GM10266 (cell line): ENCODE results near the gene TGFB1I1.

ENCODE experiments used
- DNase-seq: peaks from one replicate; pipeline ENCODE4 v3.0.0; 2012; ENCODE audit errors: extremely low spot score
- TF ChIP-seq, protein P1 (sequence below): IDR thresholded peaks from 2 replicates; pipeline ENCODE4 v1.5.1; 2012; ENCODE audit warnings: mild to moderate bottlenecking, low read depth; ENCODE audit not compliant: control insufficient read depth, insufficient read depth; ENCODE audit errors: missing control alignments

The TGFB1I1 gene

DNA sequence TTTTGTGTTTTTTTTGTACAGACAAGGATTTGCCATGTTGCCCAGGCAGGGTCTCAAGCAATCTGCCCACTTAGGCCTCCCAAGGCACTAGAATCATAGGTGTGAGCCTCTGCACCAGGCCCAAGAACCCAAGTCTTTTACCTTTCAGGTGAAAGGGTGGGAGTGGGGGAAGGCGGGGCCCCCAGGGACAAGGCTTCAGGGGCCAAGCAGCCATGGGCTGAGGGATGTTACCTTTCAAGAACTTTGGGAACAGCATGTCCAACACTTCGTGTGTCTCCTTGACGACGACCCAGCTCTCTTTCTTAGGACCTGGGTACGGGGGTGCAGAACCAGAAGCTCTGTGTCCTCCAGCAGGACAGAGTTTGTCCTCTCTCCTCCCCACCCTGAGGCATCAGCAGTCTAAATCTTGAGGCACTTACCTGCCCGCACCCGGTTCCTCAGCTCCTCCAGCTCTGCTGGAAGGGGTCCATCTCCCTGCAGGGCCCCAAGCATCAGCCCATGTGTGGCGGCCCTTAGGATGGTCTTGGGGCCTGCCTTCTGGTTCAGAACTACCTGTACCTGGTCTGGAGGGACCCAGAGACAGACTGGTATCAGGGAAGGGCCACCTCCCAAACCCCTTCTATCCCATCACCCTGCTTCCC lies 19.9 kb downstream of the TGFB1I1 start:
- DNase-seq: no peak
- TF ChIP-seq, protein P1, sequence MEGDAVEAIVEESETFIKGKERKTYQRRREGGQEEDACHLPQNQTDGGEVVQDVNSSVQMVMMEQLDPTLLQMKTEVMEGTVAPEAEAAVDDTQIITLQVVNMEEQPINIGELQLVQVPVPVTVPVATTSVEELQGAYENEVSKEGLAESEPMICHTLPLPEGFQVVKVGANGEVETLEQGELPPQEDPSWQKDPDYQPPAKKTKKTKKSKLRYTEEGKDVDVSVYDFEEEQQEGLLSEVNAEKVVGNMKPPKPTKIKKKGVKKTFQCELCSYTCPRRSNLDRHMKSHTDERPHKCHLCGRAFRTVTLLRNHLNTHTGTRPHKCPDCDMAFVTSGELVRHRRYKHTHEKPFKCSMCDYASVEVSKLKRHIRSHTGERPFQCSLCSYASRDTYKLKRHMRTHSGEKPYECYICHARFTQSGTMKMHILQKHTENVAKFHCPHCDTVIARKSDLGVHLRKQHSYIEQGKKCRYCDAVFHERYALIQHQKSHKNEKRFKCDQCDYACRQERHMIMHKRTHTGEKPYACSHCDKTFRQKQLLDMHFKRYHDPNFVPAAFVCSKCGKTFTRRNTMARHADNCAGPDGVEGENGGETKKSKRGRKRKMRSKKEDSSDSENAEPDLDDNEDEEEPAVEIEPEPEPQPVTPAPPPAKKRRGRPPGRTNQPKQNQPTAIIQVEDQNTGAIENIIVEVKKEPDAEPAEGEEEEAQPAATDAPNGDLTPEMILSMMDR: no peak

DNA sequence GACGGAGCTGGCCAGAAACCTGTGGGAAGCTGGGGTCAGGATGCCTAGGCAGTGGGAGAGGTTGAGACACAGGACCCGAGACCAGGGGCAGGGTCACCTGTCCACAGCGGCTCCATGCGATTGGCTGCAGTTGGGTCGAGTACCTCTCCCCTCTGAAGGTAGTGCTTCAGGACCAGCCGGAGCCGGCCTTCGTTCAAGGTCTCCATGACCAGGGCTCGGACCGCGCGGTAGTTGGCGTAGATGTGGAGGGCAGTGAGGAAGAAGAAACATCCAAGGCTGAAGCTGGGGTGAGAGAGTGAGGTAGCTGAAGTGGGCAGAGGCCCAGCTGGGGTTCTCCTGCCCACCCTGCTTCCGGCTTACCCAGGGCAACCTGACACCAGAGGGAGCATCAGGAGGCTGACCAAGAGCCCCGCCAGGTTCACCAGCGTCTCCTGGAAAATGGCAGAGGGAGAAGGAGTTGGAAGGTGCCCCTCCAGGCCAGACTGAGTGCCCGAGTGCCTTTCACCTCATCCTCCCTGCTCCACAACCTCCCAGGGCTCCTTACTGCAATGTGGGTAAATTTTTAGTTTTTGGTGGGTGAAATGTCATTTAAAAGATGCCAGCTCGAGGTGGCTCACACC lies 21.7 kb downstream of the TGFB1I1 start:
- DNase-seq: no peak
- TF ChIP-seq, protein P1: no peak

DNA sequence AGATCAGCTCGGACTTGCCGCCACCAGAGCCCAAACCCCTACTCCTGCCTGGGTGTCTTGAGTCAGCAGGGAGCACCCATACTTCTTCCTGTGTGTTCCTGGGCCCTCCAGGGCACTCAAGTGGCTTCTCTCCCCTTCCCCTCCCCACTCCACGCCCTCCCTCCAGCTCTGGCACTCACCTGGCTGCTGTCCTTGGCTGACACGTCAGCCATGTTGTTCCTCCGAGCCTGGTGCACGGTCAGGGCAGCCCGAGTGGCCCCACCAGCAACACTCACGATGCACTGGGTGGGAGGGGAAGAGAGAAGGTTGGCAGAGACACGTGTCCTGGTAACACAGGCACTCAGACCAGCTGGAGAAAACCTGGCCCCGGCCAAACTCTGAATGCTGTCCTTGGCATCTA lies 24.7 kb downstream of the TGFB1I1 start:
- no peak for DNase-seq
- TF ChIP-seq, protein P1: no peak

DNA sequence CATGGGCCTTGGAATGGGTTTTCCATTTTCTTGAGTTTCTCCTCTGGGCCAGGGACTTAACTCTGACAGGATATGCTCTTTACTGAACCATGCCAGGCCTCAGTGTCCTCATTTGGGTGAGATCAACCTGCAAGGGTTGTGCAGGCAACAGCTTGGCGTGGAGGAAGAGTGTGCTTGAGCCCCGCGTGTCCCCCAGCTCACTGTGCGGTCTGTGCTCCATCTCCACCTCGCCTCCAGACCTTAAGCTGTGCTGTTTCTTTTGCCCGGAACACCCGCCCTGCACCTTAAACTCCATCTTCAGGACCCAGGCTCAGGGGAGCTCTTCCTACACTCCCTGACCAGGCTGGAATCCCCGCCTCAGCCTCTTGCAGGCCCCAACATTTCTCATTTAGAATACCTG lies 26.5 kb downstream of the TGFB1I1 start:
- TF ChIP-seq, protein P1: no peak
- no peak for DNase-seq

DNA sequence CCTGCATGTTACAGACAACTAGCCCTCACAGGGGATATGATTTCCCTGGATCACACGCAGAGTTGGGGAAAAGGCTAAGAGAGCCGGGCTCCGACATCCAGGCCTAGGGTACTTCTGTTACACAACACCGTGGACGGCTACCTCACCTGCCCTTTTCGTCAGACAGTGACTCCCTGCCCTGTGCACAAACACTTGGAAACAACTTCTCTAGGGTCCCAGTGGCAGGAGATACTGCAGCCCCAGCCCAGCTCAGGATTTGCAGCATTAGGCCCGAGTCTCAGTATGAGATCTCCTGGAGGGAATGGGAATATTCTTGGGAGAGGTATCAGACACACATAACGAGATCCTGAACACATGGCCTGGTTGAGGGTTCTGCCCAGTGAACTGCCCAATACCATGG lies 28.0 kb downstream of the TGFB1I1 start:
- no peak for DNase-seq
- TF ChIP-seq, protein P1: no peak

DNA sequence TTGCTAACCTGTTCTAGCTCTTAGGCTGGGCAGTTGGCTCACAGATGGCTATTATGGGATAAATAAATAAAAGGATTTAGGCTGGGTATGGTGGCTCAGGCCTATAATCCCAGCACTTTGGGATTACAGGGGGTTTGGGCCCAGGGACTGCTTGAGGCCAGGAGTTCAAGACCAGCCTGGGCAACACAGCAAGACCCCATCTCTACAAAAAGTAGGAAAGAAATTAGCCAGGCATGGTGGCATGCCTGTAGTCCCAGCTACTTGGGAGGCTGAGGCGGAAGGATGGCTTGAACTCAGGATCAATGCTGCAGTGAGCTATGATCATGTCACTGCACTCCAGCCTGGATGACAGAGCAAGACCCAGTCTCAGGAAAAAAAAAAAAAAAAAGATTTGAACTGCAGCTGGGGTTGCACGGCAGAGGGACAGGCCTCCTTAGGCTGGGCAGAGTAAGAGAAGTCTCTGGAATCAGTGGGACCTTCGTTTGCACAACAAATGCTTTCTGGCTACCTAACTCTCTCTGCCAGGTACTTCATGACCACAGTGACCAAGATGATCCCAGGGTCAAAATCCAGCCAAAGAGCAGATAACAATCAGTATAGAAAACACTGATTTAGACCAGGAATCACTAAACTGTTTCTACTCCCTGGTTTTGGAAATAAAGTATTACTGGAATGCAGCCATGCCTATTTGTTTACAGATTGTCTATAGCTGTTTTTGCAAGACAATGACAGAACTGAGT lies 29.4 kb downstream of the TGFB1I1 start:
- no peak for DNase-seq
- TF ChIP-seq, protein P1: no peak

DNA sequence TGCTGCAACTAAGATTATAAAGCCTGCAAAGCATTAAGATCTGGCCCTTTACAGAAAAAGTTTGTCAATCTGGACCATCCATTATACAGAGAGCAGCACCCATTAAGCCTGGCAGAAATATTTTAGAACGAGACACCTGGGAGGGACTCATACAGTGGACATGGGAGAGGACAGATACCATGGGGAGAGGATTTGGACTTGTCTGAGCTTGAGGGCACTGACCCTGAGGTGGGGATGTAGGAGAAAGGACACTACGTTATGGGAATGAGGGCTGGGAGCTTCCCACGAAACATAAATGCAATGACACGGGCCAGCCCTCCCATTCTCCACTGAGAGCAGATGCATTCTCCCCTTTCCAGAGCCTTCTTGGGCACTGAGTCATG lies 30.0 kb downstream of the TGFB1I1 start:
- DNase-seq: no peak
- TF ChIP-seq, protein P1: no peak
